Fibroblast of upper back skin (primary cell): ENCODE data around the gene SLC27A2.
"Not testable (repeated sequence)": the region's sequence is repeated elsewhere in the genome, so short reads cannot be mapped to it uniquely, and the experiment has no call there.

ENCODE experiments used
- DNase-seq: peaks from one replicate; pipeline ENCODE4 v3.0.0-alpha.2; 2013

Gene SLC27A2

GRCh38 chr15:50164458-50164857, 17.5 kb upstream of the SLC27A2 start:
- DNase-seq = no peak

GRCh38 chr15:50166216-50166615, 15.8 kb upstream of the SLC27A2 start:
- peak; percentile 81 for DNase-seq

GRCh38 chr15:50167110-50167509, 14.9 kb upstream of the SLC27A2 start:
- no peak for DNase-seq

- no peak for DNase-seq
Observed at GRCh38 chr15:50168379-50168778, 13.6 kb upstream of the SLC27A2 start.

- no peak for DNase-seq
Observed at GRCh38 chr15:50168783-50169411, 13.1 kb upstream of the SLC27A2 start.

- DNase-seq = not testable (repeated sequence)
Observed at GRCh38 chr15:50172360-50172895, 9.6 kb upstream of the SLC27A2 start.

- no peak for DNase-seq
Observed at GRCh38 chr15:50176869-50177268, 5.1 kb upstream of the SLC27A2 start.

GRCh38 chr15:50180091-50180490, 1.9 kb upstream of the SLC27A2 start:
- no peak for DNase-seq

- no peak for DNase-seq
Observed at GRCh38 chr15:50180582-50180981, 1.4 kb upstream of the SLC27A2 start.

GRCh38 chr15:50181201-50181968, 611 bp upstream of the SLC27A2 start:
- DNase-seq = no peak

- DNase-seq = no peak
Observed at GRCh38 chr15:50182219-50183013, 420 bp downstream of the SLC27A2 start.

- DNase-seq = no peak
Observed at GRCh38 chr15:50183112-50183794, 1.3 kb downstream of the SLC27A2 start.

GRCh38 chr15:50184863-50185504, 3.0 kb downstream of the SLC27A2 start:
- DNase-seq = no peak

- DNase-seq = no peak
Observed at GRCh38 chr15:50186090-50186489, 4.1 kb downstream of the SLC27A2 start.

GRCh38 chr15:50186752-50187151, 4.8 kb downstream of the SLC27A2 start:
- no peak for DNase-seq

GRCh38 chr15:50187525-50187924, 5.5 kb downstream of the SLC27A2 start:
- no peak for DNase-seq

- DNase-seq = no peak
Observed at GRCh38 chr15:50187997-50188396, 6.0 kb downstream of the SLC27A2 start.

GRCh38 chr15:50188793-50189192, 6.8 kb downstream of the SLC27A2 start:
- DNase-seq = not testable (repeated sequence)

- DNase-seq = no peak
Observed at GRCh38 chr15:50189633-50190032, 7.6 kb downstream of the SLC27A2 start.

- no peak for DNase-seq
Observed at GRCh38 chr15:50190166-50190570, 8.2 kb downstream of the SLC27A2 start.

- DNase-seq = no peak
Observed at GRCh38 chr15:50190723-50191122, 8.7 kb downstream of the SLC27A2 start.

GRCh38 chr15:50192164-50192563, 10.2 kb downstream of the SLC27A2 start:
- DNase-seq = no peak
